Measurements from ENCODE around the gene C20orf144.
"Not testable (repeated sequence)": the region's sequence is repeated elsewhere in the genome, so short reads cannot be mapped to it uniquely, and the experiment has no call there.

The C20orf144 gene

DNA sequence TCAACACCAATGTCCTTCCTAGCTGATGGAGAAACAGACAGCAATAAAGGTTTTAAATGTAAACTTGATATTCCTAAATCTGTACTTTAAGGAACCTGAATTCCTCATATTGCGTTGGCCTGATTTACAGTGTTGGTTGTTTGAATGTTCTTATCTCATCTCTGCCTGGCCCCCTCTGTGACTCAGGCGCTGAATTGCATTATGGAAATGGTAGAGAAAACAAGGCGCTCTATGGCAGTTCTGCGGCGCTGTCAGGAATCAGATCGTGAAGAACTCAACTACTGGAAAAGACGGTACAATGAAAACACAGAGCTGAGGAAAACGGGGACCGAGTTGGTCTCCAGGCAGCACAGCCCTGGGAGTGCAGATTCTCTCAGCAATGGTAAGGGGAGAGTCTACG is 32.6 kb upstream of the C20orf144 start:
- TF ChIP-seq, protein P1, sequence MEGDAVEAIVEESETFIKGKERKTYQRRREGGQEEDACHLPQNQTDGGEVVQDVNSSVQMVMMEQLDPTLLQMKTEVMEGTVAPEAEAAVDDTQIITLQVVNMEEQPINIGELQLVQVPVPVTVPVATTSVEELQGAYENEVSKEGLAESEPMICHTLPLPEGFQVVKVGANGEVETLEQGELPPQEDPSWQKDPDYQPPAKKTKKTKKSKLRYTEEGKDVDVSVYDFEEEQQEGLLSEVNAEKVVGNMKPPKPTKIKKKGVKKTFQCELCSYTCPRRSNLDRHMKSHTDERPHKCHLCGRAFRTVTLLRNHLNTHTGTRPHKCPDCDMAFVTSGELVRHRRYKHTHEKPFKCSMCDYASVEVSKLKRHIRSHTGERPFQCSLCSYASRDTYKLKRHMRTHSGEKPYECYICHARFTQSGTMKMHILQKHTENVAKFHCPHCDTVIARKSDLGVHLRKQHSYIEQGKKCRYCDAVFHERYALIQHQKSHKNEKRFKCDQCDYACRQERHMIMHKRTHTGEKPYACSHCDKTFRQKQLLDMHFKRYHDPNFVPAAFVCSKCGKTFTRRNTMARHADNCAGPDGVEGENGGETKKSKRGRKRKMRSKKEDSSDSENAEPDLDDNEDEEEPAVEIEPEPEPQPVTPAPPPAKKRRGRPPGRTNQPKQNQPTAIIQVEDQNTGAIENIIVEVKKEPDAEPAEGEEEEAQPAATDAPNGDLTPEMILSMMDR (IDR thresholded peaks at IDR 0.05; ENCODE audit: low read depth, low read length, missing control alignments), result no peak
- no peak for DNase-seq (ENCODE audit: low read depth)
- H3K4me3 ChIP-seq (ENCODE audit: low read depth, low read length), result no peak overlapping the region
- in situ Hi-C loops (cut with HindIII; ENCODE audit: low sequenced_read_pairs), result no loop called here

DNA sequence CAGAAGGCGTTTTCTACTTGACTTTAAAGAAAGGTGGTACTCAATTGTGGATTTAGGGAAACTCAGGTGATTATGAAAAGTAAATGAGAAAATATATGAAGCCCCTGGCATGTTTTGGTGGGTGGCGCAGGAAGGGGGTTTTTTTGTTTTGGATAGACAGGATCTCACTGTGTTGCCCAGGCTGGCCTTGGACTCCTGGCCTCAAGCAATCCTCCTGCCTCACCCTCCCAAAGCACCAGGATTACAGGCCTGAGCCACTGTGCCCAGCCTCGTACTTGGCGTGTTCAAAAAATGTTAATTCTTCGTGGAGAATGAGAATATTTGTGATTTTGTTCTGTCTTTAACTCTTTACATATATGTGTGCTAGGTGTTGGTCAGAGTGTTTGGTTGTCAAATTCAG is 32.1 kb upstream of the C20orf144 start:
- no peak for DNase-seq (ENCODE audit: low read depth)
- in situ Hi-C loops (cut with HindIII; ENCODE audit: low sequenced_read_pairs), result no loop called here
- no peak overlapping the region for H3K4me3 ChIP-seq (ENCODE audit: low read depth, low read length)
- TF ChIP-seq, protein P1 (IDR thresholded peaks at IDR 0.05; ENCODE audit: low read depth, low read length, missing control alignments), result no peak

DNA sequence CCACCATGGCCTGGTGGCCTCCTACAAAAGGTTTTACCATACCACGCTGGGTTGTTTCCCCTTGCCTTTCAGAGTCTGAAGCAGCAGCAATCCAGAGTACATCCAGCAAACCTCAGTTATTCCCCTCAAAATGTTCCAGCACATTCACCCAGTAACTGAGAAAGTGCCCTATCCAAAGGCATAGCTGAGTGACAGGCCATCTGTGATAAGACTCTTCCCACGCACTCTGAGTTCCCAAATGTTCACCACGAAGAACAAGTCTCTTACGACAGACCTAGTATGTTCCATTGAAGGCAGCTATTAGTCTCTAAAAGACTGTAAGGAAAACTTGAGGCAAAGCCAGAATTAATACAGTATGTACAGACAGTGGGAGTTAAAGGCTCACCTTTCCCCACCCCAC is 31.6 kb upstream of the C20orf144 start:
- TF ChIP-seq, protein P1 (IDR thresholded peaks at IDR 0.05; ENCODE audit: low read depth, low read length, missing control alignments), result no peak
- in situ Hi-C loops (cut with HindIII; ENCODE audit: low sequenced_read_pairs), result no loop called here
- no peak for DNase-seq (ENCODE audit: low read depth)
- H3K4me3 ChIP-seq (ENCODE audit: low read depth, low read length), result no peak overlapping the region

DNA sequence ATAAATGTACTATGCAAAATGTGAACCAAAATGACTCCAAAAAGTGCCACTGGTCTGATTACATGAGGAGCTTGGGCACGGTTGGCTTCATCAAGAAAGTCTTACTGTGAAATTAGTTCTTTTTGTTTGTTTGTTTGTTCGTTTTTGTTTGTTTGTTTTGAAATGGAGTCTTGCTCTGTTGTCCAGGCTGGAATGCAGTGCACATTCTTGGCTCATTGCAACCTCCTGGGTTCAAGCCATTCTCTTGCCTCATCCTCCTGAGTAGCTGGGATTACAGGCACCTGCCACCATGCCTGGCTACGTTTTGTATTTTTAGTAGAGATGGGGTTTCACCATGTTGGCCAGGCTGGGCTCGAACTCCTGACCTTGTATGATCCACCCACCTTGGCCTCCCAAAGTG is 30.2 kb upstream of the C20orf144 start:
- in situ Hi-C loops (cut with HindIII; ENCODE audit: low sequenced_read_pairs); DNase-seq (ENCODE audit: low read depth); H3K4me3 ChIP-seq (ENCODE audit: low read depth, low read length): not testable (repeated sequence)

DNA sequence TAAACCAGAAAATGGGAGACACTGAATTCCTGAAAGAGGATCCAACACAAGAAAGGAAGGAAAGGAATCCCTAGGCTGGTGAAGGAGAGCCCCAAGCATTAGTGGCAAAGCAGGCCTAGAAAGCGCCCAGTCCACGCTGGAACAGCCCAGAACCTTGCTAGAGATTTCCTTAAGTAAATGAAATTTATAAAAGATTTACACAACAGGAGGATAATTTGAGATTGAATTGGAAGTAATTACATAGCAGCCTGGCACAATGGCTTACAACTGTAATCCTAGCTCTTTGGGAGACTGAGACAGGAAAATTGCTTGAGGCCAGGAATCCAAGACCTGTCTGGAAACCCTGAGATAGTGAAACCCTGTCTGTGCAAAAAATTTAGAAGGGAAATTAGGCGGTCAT is 26.8 kb upstream of the C20orf144 start:
- no peak overlapping the region for H3K4me3 ChIP-seq (ENCODE audit: low read depth, low read length)
- in situ Hi-C loops (cut with HindIII; ENCODE audit: low sequenced_read_pairs), result no loop called here
- TF ChIP-seq, protein P1 (IDR thresholded peaks at IDR 0.05; ENCODE audit: low read depth, low read length, missing control alignments), result no peak
- no peak for DNase-seq (ENCODE audit: low read depth)

DNA sequence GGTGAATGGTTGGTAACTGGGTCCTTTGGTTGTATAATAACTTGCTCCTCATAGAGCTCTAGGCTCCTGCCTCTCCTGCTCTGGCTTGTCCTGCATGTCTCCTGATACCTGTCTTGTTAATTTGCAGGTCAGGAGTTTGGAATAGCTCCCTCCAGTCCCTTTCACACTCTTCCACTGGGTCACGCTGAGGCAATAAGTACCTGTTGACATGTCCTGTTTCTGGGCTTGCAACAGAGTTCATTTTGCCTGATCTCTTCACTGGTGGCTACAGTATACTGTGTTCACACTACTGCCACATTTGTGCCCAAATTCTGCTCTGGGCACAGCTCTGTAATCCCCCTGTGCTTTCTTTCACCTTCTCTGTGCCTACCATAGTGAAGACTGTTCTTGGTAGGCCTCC is 25.4 kb upstream of the C20orf144 start:
- no peak for DNase-seq (ENCODE audit: low read depth)
- TF ChIP-seq, protein P1 (IDR thresholded peaks at IDR 0.05; ENCODE audit: low read depth, low read length, missing control alignments), result no peak
- in situ Hi-C loops (cut with HindIII; ENCODE audit: low sequenced_read_pairs), result no loop called here
- H3K4me3 ChIP-seq (ENCODE audit: low read depth, low read length), result no peak overlapping the region

DNA sequence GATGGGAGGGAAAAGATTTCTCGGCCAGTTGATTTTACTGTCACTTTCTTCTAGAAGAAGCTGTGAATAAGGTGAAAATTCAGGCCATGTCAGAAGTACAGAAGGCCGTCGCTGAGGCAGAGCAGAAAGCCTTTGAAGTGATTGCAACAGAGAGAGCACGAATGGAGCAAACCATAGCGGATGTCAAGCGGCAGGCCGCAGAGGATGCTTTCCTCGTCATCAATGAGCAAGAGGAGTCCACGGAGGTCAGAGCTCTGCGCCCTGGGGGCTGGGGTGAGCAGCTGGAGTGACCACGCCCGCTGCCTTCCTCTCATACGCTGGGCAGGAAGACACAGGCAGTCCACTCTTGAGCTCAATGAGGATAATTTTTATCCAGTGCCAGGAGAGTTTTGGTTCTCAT is 21.8 kb upstream of the C20orf144 start:
- no peak for DNase-seq (ENCODE audit: low read depth)
- no peak overlapping the region for H3K4me3 ChIP-seq (ENCODE audit: low read depth, low read length)
- in situ Hi-C loops (cut with HindIII; ENCODE audit: low sequenced_read_pairs), result no loop called here
- TF ChIP-seq, protein P1 (IDR thresholded peaks at IDR 0.05; ENCODE audit: low read depth, low read length, missing control alignments), result no peak
